H4 (cell line): ENCODE data around the gene GRPEL2. TPM values are rescaled to one million over a fixed set of nuclear protein-coding genes. Genes with fewer than 3 reads are reported as not detected.
A peak's percentile ranks its signal among the peaks of the same experiment; 100 is the strongest.

ENCODE experiments used
- DNase-seq: peaks from one replicate; pipeline ENCODE4 v3.0.0-alpha.2; 2015; ENCODE audit warnings: low spot score
- total RNA-seq: library from RNA; depleted of rRNA; stranded (reverse); fragments of >200 nt; shearing (Covaris generic); gene quantifications from 2 replicates; pipeline ENCODE4 v1.2.3, GENCODE V29; 2014; rRNA removed

The GRPEL2 gene, protein sequence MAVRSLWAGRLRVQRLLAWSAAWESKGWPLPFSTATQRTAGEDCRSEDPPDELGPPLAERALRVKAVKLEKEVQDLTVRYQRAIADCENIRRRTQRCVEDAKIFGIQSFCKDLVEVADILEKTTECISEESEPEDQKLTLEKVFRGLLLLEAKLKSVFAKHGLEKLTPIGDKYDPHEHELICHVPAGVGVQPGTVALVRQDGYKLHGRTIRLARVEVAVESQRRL
- 17.9 and 19.9 TPM in 2 replicates for total RNA-seq

DNA sequence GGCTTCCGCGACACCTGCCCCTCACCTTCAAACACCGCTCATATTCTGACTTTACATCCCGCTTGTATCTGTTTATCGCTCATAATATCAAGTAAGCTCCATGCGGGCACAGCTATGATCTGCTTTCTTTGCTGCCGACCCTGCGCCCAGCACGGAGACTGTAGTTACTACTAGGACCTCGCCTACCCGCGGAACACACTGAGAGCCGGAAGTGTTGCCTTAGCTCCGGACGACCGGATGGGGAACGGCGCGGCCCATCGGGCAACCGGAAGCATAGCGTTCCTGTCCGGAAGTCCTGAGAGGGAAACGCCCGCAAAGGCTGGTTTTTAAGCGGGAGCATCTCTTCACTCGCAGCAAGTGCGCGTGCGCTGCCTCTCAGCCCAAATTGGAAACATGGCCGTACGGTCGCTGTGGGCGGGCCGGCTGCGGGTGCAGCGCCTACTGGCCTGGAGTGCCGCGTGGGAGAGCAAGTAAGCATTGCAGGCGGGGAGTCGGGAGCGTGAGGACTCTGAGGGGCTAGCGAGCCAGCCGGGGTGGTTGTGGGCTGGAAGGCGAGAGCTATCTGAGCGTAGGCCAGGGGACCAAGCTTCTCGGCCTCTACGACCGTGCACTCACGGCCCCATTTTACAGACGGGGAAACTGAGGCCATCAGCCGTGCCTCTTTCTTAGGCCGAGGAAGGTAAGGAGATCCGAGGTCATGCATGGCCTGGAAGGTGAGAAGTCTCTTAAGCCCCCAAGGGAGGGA lies at the start of gene GRPEL2:
TSS of gene GRPEL2 (plus strand) at position 353 of the 745 bp plus-strand sequence. CDS start at position 394, 41 bp downstream.
- peak; percentile 96 for DNase-seq

DNA sequence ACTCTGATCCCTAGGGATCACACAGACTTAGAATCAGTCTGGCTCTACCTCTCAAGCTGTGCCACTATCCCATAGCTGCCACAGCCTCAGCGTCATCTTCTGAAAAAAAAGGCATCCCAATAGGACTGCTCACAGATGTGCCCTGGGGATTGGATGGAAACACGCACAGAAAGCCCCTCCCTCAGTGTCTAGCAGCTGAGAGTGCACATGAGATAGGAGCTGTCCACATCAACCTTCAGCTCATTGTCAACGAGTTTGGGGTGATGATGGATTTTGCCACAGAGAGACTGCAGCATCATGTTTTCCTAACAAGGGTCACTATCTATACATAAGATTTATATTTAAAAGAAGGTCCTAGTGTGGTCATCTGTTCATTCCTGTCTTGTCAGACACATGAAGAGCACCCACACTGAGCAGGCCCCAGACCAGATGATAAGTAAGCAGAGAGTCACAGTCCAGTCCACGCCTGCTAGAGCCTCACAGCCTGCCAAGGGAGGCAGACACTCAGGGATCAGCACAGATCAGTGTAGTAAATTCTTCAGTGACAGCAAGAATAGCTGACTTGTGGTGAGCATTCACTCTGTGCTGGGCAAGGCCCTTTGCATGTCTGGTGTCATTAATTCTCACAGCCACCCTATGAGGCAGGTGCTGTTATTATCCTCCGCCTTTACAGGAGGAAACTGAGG lies 47.8 kb upstream of the GRPEL2 start:
- DNase-seq = no peak

DNA sequence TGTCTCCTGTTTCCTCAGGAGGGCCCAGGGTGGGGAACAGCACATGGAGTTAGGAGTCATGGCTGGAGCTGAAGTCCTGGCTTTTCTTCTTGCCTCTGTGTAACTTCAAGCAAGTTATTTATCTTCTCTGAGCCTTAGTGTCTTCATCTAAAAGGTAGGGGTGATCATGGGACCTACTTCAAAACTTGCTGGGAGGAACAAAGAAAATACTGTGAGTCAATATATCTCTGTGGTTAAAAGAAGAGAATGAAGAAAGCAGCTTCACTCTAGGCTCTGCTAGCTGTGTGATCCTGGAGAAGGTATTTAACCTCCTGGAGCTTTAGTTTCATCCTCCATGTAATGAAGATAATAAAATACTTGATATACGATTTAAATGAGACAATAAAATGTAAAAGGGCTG lies 47.1 kb upstream of the GRPEL2 start:
- no peak for DNase-seq

DNA sequence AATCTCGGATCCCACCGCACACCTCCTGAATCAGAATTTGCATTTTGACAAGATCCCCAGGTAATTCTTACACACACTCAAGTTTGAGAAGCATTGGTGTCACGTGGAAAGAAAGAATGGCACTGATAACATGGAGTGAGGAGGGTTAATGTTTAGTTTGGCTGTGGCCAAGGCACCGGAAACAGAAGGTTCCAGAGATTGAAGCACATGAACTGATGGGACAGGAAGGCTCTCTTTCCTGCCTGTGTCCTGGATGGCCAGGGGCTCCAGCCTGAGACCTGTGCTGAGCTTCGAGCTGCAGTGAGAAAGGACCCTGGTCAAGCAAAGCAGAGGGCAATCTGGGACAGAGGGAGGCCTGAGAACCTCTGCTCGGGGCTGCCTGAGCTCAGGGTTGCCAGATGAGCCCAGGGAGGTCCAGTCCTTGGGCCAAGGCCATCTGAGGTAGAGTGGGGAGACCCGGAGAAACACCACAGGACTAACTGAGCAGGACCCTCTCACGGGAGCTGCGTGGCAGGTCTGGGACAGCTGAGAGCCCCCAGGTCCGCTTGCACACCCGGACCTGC lies 46.4 kb upstream of the GRPEL2 start:
- DNase-seq = no peak

DNA sequence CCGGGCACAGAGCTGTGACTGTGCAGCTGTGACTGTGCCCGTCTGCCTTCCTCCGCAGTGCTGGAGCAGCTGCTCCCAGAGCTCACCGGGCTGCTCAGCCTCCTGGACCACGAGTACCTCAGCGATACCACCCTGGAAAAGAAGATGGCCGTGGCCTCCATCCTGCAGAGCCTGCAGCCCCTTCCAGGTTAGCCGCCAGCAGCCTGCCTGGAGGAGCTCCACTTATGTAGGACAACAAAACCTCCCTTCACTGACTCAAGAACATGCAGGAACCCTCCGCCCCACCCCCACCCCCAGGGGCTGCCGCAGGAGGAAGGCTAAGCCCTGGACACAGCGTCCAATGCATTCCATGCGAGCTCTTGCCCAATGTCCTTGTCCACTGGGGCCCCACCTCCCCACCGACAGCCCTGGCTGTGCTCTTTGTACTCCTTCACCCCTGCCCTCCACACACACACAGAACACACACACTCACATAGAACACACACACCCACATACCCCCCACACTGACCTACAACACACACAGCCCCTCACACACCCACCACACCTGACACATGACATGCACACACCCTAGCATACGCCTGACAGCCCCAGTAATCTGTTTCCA lies 45.7 kb upstream of the GRPEL2 start:
- DNase-seq = no peak

DNA sequence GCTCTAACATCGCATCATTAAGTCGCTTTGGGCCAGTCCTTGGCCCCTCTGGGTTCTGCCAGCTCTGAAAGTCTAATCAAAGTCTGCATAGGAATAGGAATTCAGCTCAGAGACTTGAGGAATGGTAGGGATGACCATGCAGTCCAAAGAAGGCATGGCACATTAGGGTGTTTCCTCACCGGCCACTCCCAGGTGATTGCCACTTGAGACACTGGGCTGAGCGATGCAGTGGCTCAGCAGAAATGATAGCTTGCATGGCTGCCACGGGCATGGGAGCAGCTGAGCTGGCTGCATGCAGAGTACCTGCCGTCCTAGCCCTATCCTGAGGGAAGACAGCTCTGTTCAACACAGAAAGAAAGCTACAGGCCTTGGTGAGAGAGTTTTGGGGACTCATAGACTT lies 44.9 kb upstream of the GRPEL2 start:
- no peak for DNase-seq

DNA sequence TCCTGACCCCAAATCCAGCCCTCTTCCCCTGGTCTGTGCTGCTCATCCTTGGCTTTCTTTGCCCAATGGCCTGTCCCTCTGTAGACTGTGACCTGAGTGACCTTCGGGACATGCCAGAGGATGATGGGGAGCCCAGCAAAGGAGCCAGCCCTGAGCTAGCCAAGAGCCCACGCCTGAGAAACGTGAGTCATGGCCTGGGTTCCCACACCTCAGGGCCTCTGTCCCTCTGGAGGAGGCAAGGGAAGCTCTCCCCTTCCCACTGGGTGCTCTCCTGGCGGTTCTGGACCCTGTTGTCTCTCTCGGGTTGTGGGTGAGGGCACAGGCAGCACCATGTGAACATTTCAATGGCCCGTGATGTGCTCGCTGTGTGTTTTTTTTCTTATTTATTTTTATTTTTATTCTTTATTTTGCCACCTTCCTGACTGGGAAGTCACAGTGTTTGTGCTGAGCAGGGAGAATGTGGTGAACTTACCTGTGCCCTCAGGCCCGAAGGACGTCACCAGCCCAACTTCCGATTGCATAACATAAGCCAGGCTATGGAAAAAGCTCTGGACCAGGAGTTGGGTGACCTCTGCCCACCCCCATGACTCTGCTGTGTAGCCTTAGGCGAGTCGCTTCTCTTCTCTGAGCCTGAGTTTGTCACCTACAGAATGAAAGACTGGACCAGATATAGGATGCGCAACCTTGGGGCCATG lies 44.1 kb upstream of the GRPEL2 start:
- no peak for DNase-seq

DNA sequence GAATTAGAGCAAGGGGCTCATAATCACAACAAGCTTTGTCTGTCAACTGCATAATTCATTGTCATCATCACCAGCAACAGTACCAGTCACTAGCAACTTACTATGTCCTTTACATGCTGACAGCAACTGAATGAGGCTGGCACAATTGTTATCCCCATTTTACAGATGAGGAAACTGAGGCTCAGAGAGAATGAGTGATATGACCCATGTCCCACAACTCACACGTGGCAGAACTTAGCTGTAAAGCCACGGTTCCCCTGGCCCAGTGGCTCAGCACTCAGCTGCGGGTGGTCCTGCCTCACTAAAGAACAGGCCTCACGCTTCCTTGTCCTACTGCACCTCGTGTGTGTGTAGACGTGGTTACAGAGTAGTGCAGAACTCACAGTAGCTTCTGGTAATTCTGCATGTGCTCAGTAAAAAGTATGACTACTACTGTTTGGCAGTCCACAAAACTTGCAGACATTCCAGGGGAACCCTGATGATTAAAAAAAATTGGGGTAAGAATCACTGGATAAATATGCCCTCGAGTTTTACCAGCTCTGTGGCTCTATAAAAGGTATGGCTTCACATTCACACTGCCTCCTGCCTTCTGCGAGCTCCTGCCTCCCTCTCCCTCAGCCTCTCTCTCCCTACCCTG lies 43.4 kb upstream of the GRPEL2 start:
- no peak for DNase-seq

DNA sequence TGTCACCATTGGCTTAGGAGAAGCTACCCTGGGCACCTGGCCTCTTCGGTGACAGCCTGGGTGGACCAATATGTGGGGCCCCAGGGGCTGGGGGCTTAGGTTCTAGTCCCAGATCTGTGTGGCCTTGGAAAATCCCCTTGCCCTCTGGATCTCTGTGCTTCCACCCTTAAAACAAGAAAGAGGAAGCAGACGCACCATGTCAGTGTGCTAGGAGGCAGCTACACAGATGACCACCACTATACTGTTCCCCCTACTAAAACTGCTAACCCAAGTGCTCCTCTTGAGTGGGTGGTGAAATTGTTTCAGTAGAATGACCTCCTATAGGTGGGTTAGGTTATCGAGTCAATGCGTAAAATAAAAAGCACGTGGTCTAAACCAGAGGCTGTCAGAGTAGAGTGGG lies 42.7 kb upstream of the GRPEL2 start:
- DNase-seq = no peak

DNA sequence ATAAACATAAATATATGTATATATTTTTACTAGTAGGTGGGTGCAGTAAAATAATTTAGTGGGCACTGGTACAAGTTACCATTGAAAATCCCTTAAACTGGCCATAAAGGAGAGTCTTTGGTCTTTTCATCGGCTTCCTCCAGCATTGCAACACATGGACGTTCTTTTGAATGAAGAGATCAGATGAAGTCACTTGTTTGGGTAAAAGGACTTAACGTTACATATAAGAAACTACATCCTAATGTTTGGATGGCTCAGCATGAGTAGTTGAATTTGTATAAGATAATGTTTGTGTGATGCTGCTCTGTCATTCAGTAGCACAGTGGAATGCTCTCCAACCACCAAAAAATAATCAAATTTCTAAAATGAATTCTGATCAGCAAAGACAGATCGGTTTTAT lies 42.1 kb upstream of the GRPEL2 start:
- no peak for DNase-seq

DNA sequence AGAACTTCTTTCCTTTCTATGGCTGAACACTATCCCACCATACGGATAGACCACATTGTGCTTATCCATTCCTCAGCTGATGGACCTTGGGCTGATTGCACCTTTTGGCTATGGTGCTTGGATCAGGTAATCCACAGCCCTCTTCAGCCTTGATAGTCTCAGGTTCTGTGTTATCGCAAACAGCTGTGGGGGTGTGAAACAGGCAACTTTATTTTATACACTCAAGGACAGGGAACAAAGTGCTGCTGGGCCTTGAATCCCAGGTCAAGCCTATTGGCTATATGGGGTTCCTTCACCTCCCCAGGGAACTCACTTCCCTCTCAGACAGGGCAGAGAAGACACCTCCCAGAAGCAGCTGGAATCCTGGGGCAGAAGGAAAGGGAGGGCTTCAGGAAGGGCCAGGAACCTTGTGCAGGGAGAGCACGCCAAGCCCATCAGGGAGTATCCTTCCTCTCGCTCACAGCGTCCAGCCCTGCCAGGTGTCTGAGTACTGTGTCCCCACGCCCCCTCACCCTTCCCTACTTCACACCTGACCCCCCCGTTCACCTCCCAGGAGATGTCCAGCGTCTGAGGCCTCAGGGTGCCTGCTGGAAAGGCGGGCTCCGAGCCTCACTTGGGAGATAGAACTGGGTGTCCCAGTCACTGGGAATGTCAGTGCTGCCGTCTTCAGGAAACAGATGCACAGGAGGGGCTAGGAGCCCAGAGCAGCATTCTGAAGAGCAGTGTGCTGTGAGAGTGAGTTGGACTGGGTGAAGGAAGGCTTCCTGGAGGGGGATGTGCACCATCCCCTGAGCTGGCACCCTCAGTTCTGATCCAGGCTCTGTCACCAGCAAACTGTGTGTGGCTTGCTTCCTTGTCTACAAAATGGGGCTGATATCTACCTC lies 40.9 kb upstream of the GRPEL2 start:
- DNase-seq = no peak

DNA sequence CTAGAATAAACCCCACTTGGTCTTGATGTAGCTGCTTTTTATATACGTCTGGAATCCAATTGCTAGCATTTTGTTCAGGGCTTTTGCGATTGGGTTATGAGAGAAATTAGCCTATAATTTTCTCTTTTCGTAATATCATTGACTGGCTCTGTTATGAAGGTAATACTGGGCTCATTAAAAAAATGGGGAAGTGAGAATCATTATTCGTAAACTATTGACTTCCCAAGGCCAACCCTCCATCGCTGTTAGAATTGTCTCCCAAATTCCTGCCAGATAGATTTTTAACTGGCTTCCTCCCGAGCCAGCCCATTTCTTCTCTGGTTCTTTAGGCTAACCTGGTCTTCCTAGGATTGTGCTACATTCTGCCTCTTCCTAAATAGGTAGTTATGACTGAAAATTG lies 35.9 kb upstream of the GRPEL2 start:
- no peak for DNase-seq

DNA sequence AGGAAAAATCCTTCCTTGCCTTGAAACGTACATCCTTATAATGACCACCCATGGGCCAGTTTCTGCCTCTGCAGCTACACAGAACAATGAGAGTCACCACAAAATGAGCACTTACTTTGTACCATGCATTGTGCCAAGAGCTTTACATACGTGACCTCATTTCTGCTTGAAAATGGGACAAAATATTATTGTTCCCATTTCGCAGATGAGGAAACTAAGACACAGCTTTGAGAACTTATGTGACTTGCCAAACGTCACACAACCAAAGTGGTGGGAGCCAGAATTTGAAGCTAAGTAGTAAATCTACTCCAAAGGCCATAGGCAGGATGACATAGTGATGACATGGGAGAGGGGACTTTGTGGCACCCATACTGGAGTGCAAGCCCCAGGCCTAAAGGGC lies 34.8 kb upstream of the GRPEL2 start:
- DNase-seq = no peak

DNA sequence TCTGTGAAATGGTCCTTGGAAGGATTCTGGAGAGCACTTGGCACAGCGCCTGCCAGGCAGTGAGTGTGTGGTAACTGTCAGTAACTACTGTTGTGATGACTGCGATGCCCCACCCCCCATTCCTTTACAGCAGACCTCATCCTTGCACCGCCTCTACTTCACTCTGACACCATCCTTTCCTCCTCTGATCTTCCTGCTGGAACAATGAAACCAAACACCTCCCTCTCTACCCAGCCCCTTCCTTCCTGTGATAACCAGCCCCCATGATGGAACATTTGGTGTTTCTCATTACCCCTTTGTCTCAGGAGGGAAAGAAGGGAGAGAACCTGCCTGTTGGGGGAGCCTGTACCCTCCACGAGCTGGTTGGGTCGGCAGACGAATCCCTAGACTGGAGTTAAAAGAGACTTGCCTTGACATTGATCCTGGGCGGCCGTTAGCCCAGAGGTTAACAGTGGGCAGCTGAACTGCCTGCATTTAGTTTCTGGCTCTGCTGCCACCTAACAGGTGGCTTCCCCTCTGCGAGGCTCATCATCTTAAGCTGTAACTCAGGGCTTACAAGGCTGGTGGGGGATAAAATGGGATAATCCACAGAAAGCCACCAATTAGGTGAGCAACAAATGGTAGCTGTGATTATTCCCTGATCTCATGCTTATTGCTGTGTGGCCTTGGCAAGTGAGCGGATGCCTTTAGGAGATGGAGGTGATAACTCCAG lies 34.2 kb upstream of the GRPEL2 start:
- DNase-seq = no peak

DNA sequence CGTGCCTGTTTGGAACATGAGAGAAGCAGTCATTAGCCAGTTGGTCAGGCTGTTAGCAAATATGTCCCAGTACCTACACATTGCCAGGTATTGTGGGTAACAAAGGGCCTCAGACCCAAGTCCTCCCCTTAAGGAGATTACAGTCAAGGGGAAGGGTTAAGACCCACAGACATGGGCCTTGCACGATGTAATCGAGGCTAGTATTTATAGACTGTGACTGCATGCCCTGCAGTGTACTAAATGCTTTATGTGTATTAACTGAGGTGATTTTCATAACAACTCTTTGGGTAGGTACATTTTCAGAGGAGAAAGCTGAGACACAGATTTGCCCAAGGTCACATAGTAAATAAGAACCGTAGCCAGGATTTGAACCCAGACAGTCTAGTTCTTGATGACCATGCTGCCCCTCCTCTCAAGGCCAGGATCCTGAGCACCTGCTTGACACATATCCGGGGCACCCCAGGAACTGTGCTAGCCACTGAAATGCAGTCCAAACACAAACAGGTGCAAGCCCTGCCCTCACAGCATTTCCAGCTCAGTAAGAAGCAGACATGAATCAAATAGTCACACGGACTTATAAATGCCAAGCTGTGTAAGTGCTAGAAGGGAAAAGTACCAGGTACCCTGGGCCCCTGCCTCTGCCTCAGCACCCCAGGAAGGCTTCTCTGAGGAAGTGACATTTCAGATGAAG lies 32.0 kb upstream of the GRPEL2 start:
- DNase-seq = no peak

DNA sequence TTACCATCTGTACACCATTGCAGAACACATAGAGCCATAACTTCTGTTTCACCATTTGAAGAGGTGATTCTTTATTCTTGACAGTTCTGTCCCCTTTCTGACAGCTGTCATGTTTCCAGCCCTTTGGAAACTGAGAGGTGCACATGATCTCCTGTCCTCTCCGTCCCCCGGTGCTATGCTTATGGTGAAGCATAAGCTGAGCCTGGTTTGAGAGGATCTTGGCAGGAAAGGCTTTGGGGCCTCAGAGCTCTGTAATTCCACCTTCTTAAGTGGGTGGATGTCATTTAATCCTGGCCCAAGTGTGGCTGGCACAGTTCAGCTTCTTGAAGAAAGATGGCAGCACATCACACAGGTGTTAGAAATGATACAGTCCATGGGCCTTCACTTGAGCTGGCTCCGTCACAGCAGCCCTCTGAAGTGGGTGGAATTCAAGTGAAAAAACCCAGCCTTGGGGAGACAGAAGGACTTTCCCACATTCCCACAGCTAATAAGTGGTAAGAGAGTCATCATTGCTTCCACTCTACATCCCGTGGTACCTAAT lies 30.7 kb upstream of the GRPEL2 start:
- no peak for DNase-seq

DNA sequence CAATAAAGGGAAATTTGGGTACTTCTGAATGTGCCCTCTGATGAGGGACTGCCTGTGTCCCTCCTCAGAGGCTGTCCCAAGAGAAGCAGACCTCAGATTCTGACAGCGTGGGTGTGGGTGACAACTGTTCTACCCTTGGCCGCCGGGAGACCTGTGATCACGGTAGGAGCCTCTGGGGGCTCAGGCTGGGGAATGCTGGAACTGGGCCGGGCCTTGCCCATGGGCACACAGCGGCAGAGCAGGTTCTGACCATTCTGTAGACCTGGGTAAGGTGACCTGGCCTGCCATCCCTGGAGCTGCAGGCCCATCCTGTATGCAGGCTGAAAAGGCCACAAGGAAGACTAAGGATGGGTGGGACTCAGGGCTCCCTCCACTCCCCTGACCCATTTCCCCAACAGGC lies 29.5 kb upstream of the GRPEL2 start:
- DNase-seq = no peak

DNA sequence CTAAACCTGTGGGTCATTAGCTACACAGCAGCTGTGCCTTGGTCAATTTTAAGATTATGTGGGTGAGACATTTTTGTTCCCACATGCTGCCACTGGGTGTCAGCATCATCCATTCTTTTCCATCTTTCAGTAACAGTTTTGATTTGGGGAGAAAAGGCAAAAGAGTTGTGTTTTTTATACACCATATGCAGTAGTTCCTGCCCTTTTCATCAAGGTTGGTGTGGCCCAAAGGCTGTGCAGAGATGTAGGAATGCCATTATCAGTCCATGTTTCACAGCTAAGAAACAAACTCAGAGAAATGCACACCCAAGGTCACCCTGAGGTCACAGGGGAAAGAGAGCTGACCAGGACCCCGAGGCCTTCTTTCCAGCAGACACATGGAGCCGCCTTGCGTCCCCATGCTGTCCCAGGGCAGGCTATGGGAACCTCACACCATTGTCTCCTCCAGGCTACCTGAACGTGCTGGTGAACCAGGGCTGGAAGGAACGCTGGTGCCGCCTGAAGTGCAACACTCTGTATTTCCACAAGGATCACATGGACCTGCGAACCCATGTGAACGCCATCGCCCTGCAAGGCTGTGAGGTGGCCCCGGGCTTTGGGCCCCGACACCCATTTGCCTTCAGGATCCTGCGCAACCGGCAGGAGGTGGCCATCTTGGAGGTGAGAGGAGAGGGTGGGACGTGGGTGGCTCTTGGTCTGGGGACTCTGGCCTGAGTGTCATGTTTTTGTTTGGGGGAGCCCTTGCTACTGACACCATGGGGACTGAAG lies 27.8 kb upstream of the GRPEL2 start:
- DNase-seq = peak; percentile 52
